Measurements from ENCODE around the gene SPG11. TPM values are rescaled to one million over a fixed set of nuclear protein-coding genes. Genes with fewer than 3 reads are reported as not detected.

SPG11 gene
- total RNA-seq, 1 experiment from 2014 or later, result 55.0 TPM

- ChIA-PET POLR2A (no interaction called here), CTCF (no interaction called here)
- Histone ChIP-seq H3K4me1 (ENCODE audit: control insufficient read depth, insufficient read depth, low read length) (no peaks in the 10 kb centered on the region), H3K9me3 (ENCODE audit: control insufficient read depth, insufficient read depth, low read depth, low read length) (no peaks in the 10 kb centered on the region), H3K36me3 (ENCODE audit: control insufficient read depth, insufficient read depth, low read length) (no peaks in the 10 kb centered on the region; the same call in none of the 2 replicates), H3K27ac (ENCODE audit: low read length) (no peak overlapping the region), H3K4me3 (ENCODE audit: low read depth in 2 of 2, low read length in 2 of 2) (no peak overlapping the region), H3K27me3 (ENCODE audit: control insufficient read depth, insufficient read depth, low read length) (no peaks in the 10 kb centered on the region)
- no peak for DNase-seq (ENCODE audit: low read depth, low spot score)
- in situ Hi-C loops (cut with HindIII; ENCODE audit: low pct_unique_long_range_greater_than_20kb, low sequenced_read_pairs), result no loop called here
- intact Hi-C loops (cut with micrococcal nuclease; ENCODE audit: unreplicated experiment), result loop anchor here (10.0 kb wide), 1 partner anchor 138 kb away; the partner anchor contains the start of gene TRIM69
- ATAC-seq, result no peak
- no TSS peak for BruUV-seq (replicated peaks)
- TF ChIP-seq POLR2AphosphoS5 (IDR thresholded peaks at IDR 0.05; ENCODE audit: low read depth, low read length) (no peak), REST (IDR thresholded peaks at IDR 0.05; ENCODE audit: insufficient read depth in 1 of 2, low read depth in 2 of 2, low read length in 1 of 2) (no peak), CTCF (IDR thresholded peaks at IDR 0.05) (no peak), TCF7L2 (IDR thresholded peaks at IDR 0.05; ENCODE audit: low read depth, low read length) (no peak), SIN3A (IDR thresholded peaks at IDR 0.05; ENCODE audit: borderline replicate concordance, insufficient read depth, low read depth, low read length) (no peak)
Measured at GRCh38 chr15:44596511-44597010, 66.9 kb downstream of the SPG11 start.

- H3K36me3 ChIP-seq (ENCODE audit: control insufficient read depth, insufficient read depth, low read length), result peaks cover 4% of the 10 kb centered on the region
- H3K27me3 ChIP-seq (ENCODE audit: control insufficient read depth, insufficient read depth, low read length), result no peaks in the 10 kb centered on the region
Measured at GRCh38 chr15:44595656-44596510, 67.6 kb downstream of the SPG11 start.

More at GRCh38 chr15:44595656-44596510, 67.6 kb downstream of the SPG11 start:
- ATAC-seq (no peak), DNase-seq (ENCODE audit: low read depth, low spot score) (no peak)
- Histone ChIP-seq H3K27ac (ENCODE audit: low read length) (no peak overlapping the region), H3K4me1 (ENCODE audit: control insufficient read depth, insufficient read depth, low read length) (no peaks in the 10 kb centered on the region), H3K4me3 (ENCODE audit: low read depth in 2 of 2, low read length in 2 of 2) (no peak overlapping the region), H3K9me3 (ENCODE audit: control insufficient read depth, insufficient read depth, low read depth, low read length) (no peaks in the 10 kb centered on the region)
- BruUV-seq (replicated peaks), result TSS peak; percentile 27
- intact Hi-C loops (cut with micrococcal nuclease; ENCODE audit: unreplicated experiment), result loop anchor here (10.0 kb wide), 1 partner anchor 139 kb away; the partner anchor contains the start of gene TRIM69
- in situ Hi-C loops (cut with HindIII; ENCODE audit: low pct_unique_long_range_greater_than_20kb, low sequenced_read_pairs), result no loop called here
- ChIA-PET POLR2A (no interaction called here), CTCF (no interaction called here)
- TF ChIP-seq SIN3A (IDR thresholded peaks at IDR 0.05; ENCODE audit: borderline replicate concordance, insufficient read depth, low read depth, low read length) (no peak), POLR2AphosphoS5 (IDR thresholded peaks at IDR 0.05; ENCODE audit: low read depth, low read length) (no peak), REST (IDR thresholded peaks at IDR 0.05; ENCODE audit: insufficient read depth in 1 of 2, low read depth in 2 of 2, low read length in 1 of 2) (no peak), CTCF (IDR thresholded peaks at IDR 0.05) (no peak), TCF7L2 (IDR thresholded peaks at IDR 0.05; ENCODE audit: low read depth, low read length) (no peak)

Measured in Panc1 (cell line).